ENCODE results near the gene CYP8B1.

- TF ChIP-seq, protein P1, sequence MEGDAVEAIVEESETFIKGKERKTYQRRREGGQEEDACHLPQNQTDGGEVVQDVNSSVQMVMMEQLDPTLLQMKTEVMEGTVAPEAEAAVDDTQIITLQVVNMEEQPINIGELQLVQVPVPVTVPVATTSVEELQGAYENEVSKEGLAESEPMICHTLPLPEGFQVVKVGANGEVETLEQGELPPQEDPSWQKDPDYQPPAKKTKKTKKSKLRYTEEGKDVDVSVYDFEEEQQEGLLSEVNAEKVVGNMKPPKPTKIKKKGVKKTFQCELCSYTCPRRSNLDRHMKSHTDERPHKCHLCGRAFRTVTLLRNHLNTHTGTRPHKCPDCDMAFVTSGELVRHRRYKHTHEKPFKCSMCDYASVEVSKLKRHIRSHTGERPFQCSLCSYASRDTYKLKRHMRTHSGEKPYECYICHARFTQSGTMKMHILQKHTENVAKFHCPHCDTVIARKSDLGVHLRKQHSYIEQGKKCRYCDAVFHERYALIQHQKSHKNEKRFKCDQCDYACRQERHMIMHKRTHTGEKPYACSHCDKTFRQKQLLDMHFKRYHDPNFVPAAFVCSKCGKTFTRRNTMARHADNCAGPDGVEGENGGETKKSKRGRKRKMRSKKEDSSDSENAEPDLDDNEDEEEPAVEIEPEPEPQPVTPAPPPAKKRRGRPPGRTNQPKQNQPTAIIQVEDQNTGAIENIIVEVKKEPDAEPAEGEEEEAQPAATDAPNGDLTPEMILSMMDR (conservative IDR thresholded peaks at IDR 0.05), result no peak
- TF ChIP-seq EZH2 (IDR thresholded peaks at IDR 0.05; ENCODE audit: low read depth), result no peak
Measured at GRCh38 chr3:42875325-42876151, at the start of gene CYP8B1.

All from PC-9 (cell line).